Measurements from ENCODE around the gene CRELD1.
A peak's percentile ranks its signal among the peaks of the same experiment; 100 is the strongest.
"Not testable (repeated sequence)": the region's sequence is repeated elsewhere in the genome, so short reads cannot be mapped to it uniquely, and the experiment has no call there.

Gene CRELD1

GRCh38 chr3:9935966-9936510, 2.4 kb downstream of the CRELD1 start:
- DNase-seq: no peak

GRCh38 chr3:9937486-9938238, 4.0 kb downstream of the CRELD1 start:
- no peak for DNase-seq

- DNase-seq: no peak
Observed at GRCh38 chr3:9938966-9939365, 5.3 kb downstream of the CRELD1 start.

GRCh38 chr3:9939906-9940305, 6.3 kb downstream of the CRELD1 start:
- not testable (repeated sequence) for DNase-seq

GRCh38 chr3:9940746-9941145, 7.1 kb downstream of the CRELD1 start:
- no peak for DNase-seq

GRCh38 chr3:9942164-9942563, 8.5 kb downstream of the CRELD1 start:
- DNase-seq: no peak

- no peak for DNase-seq
Observed at GRCh38 chr3:9942934-9943690, 9.5 kb downstream of the CRELD1 start.

- no peak for DNase-seq
Observed at GRCh38 chr3:9944271-9944670, 10.6 kb downstream of the CRELD1 start.

- no peak for DNase-seq
Observed at GRCh38 chr3:9945358-9945757, 11.7 kb downstream of the CRELD1 start.

GRCh38 chr3:9946112-9947024, 12.7 kb downstream of the CRELD1 start:
- peak; percentile 84 to 90 for DNase-seq

- DNase-seq: no peak
Observed at GRCh38 chr3:9947025-9947995, 13.7 kb downstream of the CRELD1 start.

- no peak for DNase-seq
Observed at GRCh38 chr3:9948586-9948985, 15.0 kb downstream of the CRELD1 start.

GRCh38 chr3:9949115-9949514, 15.5 kb downstream of the CRELD1 start:
- no peak for DNase-seq

GRCh38 chr3:9949626-9950025, 16.0 kb downstream of the CRELD1 start:
- DNase-seq: no peak

GRCh38 chr3:9951126-9951525, 17.5 kb downstream of the CRELD1 start:
- no peak for DNase-seq

- DNase-seq: no peak
Observed at GRCh38 chr3:9951598-9951961, 17.9 kb downstream of the CRELD1 start.

- peak; percentile 42 to 54 for DNase-seq
Observed at GRCh38 chr3:9951962-9952805, 18.6 kb downstream of the CRELD1 start, which contains the start of gene PRRT3. Gene PRRT3, minus strand, starts transcription at chr3:9952408. Its CDS starts 2,293 bp downstream, at chr3:9950115.

GRCh38 chr3:9955067-9955502, 21.5 kb downstream of the CRELD1 start:
- DNase-seq: no peak

- no peak for DNase-seq
Observed at GRCh38 chr3:9955611-9956352, 22.1 kb downstream of the CRELD1 start.

- no peak for DNase-seq
Observed at GRCh38 chr3:9957214-9957613, 23.6 kb downstream of the CRELD1 start.

All from CD4-positive, alpha-beta T cell treated with Interleukin-4 for 1 hour (primary cell).